ENCODE data around the gene HOXA3. TPM values are rescaled to one million over a fixed set of nuclear protein-coding genes. Genes with fewer than 3 reads are reported as not detected.

HOXA3 gene
- total and polyA plus RNA-seq, 10 of the 15 experiments (the other 5 are each of a cell fraction or from before 2014, with no cell fraction given): 0.05 TPM; not detected in 9

DNA sequence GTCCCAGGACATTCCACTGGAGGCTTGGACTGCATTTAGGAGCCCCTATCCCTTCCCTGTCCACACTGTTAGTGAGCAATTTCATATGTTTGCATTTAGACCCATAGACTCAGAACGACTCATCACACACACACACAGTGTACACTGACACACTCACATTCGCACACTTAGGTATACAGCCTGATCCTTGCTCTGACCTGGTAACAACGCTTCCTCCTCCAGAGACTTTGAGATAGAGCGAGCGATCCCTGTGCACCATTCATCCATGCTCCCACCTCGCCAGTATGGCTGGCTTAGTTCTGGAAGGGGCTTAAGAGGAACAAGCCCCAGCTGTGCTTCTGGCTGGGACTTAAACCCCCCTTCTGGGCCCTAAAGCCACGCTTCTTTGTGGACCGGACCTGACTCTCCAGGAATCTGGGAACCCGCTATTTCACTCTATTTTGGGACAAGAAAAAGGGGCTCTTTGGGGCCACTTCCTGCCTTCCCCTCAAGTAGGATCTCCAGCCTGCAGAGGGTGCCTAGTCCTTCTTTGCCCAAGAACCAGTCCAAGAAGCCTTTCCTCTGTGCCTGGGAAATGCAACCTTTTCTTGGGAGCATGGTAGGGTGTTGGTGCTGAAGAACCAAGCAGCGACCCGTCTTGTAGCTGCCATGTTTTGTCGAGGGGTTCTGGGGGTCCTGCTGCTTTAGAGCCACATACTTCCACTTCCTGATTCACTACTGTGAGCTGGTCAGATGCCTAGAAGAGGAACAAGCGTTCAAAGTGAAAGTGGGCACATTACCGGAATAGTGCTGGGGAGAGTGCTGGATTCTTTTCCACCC, 48.6 kb upstream of the HOXA3 start:
- FAIRE-seq (peak; percentile 41), DNase-seq (ENCODE audit: low read depth, low spot score) (no peak), ATAC-seq (peak; percentile 46)
- no peaks in the 10 kb centered on the region for H3K36me3 ChIP-seq (ENCODE audit: control insufficient read depth in 2 of 2, insufficient read depth in 2 of 2, low read length in 1 of 2)
- in situ Hi-C loops (cut with MboI) (loop anchor here (5.0 kb wide), 1 partner anchor 721 kb away; no protein-coding TSS in a partner anchor), intact Hi-C loops (cut with micrococcal nuclease; ENCODE audit: unreplicated experiment) (no loop called here)
- CTCF ChIA-PET: no interaction called here
- peaks cover 30 to 52% of the 10 kb centered on the region in 2 experiments for H3K27me3 ChIP-seq (replicated peaks in 1 of 2; ENCODE audit: control insufficient read depth in 2 of 2, insufficient read depth in 2 of 2, low read length in 1 of 2)
- H3K4me3 ChIP-seq: no peak overlapping the region
- H3K4me2 ChIP-seq (ENCODE audit: control insufficient read depth, insufficient read depth): 0 out of 2 replicates have a peak overlapping the region, but pooled peaks have one; percentile 8
- no peak overlapping the region for H3K9ac ChIP-seq (ENCODE audit: control insufficient read depth, insufficient read depth, low read length)
- SMC1A ChIA-PET (ENCODE audit: uncharacterized antibody, unreplicated experiment): no interaction called here
- H4K20me1 ChIP-seq (ENCODE audit: control insufficient read depth, insufficient read depth): no peaks in the 10 kb centered on the region
- no peaks in the 10 kb centered on the region; the same call in 2 of the 3 replicates for H3K9me3 ChIP-seq (replicated peaks; ENCODE audit: control insufficient read depth, insufficient read depth, low read length)
- 24% methylated on average over 14 of the region's 14 CpGs for WGBS (ENCODE audit: insufficient coverage, insufficient replicate concordance, low lambda C conversion rate, missing lambda C conversion rate)
- POLR2A ChIA-PET: no interaction called here
- no peak overlapping the region for H3K27ac ChIP-seq (ENCODE audit: control insufficient read depth, insufficient read depth)
- TF ChIP-seq SPI1 (IDR thresholded peaks at IDR 0.05; ENCODE audit: borderline replicate concordance, insufficient read depth, low read depth, low read length): peak; percentile 51
- TF ChIP-seq BHLHE40 (IDR thresholded peaks at IDR 0.05; ENCODE audit: borderline replicate concordance in 1 of 2, low read depth in 2 of 2, low read length in 1 of 2): no peak
- TF ChIP-seq EZH2 (IDR thresholded peaks at IDR 0.05; ENCODE audit: borderline replicate concordance, control insufficient read depth, low read depth, low read length): 0 out of 2 replicates have a peak, but pooled peaks have one; percentile 87
- RAD21 ChIA-PET (ENCODE audit: unreplicated experiment): no interaction called here
- no TSS peak for BruUV-seq (replicated peaks)
- no peaks in the 10 kb centered on the region for H3K79me2 ChIP-seq (ENCODE audit: control insufficient read depth, insufficient read depth, low read length)
- H3K4me1 ChIP-seq (ENCODE audit: control insufficient read depth, insufficient read depth, low read length): no peaks in the 10 kb centered on the region; the same call in 1 of the 2 replicates
- no peak overlapping the region for H2AFZ ChIP-seq (ENCODE audit: control insufficient read depth, low read depth, low read length)

Data from GM12878 (cell line).